Esophagus mucosa (tissue), 1 donor: ENCODE results near the gene SIVA1. TPM values are rescaled to one million over a fixed set of nuclear protein-coding genes. Genes with fewer than 3 reads are reported as not detected.

Source experiments
- total RNA-seq: library from RNA; stranded (reverse); gene quantifications from one replicate; pipeline ENCODE4 v1.2.4, GENCODE V29; 2023
- donor health status: DM: yes; HTN: yes; CAD: no.

SIVA1 gene
- total RNA-seq, 1 donor from 2014 or later = 51.6 TPM

Other genes starting within 250 kb of the SIVA1 start
- gene C14orf180, start 173.4 kb upstream of the SIVA1 start, total RNA-seq = not detected
- gene TMEM179, start 148.4 kb upstream of the SIVA1 start, total RNA-seq = not detected
- 28.4 TPM for gene INF2, start 63.5 kb upstream of the SIVA1 start, total RNA-seq
- gene ADSS1, start 28.9 kb upstream of the SIVA1 start, total RNA-seq = 5.7 TPM
- gene AKT1, start 42.6 kb downstream of the SIVA1 start, total RNA-seq = 57.3 TPM
- 6.4 TPM for gene ZBTB42, start 48.0 kb downstream of the SIVA1 start, total RNA-seq
- 28.1 TPM for gene CEP170B, start 112.1 kb downstream of the SIVA1 start, total RNA-seq
- gene PLD4, start 171.7 kb downstream of the SIVA1 start, total RNA-seq = 0.80 TPM
- gene AHNAK2, start 225.2 kb downstream of the SIVA1 start, total RNA-seq = 184 TPM
- 8.2 TPM for gene CLBA1, start 232.6 kb downstream of the SIVA1 start, total RNA-seq